Measurements from ENCODE around the gene GOLPH3. TPM values are rescaled to one million over a fixed set of nuclear protein-coding genes. Genes with fewer than 3 reads are reported as not detected.
A peak's percentile ranks its signal among the peaks of the same experiment; 100 is the strongest.

The GOLPH3 gene
- total RNA-seq, 2 donors from 2014 or later, result 72.3 to 73.2 TPM

DNA sequence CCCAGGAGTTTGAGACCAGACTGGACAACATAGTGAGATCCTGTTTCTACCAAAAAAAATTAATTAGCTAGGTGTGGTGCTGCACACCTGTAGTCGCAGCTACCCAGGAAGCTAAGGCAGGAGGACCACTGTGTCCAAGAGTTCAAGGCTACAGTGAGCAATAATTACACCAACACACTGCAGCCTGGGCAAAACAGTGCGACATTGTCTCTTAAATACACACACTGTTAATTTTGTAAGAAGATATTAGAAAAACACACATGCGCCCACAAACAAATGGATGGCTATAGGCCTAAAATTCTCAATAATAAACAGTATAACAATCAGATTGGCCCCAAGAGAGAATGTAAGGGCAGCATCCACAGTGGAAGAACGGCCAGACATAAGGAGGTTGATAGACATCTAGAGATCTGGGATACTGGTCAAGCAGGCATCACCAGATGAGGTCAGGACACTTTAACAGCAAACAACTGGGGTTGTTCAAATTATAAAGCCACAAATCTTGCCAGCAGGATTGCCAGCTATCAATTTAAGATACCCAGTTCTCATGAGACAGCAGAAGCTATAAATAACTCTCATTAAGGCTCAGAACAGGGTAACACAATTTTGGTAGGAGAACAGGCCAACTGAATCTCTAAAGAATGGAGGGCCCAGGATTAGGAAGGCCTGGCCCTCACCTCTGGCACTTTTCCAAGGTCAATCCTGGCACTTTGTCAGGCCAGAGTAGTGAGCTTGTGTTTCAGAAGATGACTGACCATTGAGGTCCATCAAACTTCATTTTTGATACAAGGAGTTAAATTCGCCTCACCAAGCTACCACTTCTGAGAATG lies 29.5 kb downstream of the GOLPH3 start:
- Mint-ChIP-seq H3K27ac (peak overlapping the region; percentile 64), H3K36me3 (ENCODE audit: insufficient read depth in 2 of 2) (peaks cover 0 to 29% of the 10 kb centered on the region in 2 donors)

GRCh38 chr5:32143617-32144377 lies 30.3 kb downstream of the GOLPH3 start:
- no peak for ATAC-seq (replicated peaks in 1 of 2)
- H3K4me3 Mint-ChIP-seq, result no peak overlapping the region
- DNase-seq, result no peak
- no peaks in the 10 kb centered on the region for H3K9me3 Mint-ChIP-seq
- H3K36me3 Mint-ChIP-seq (ENCODE audit: insufficient read depth in 2 of 2), result peaks cover 2 to 29% of the 10 kb centered on the region in 2 donors
- H3K27ac Mint-ChIP-seq, result peak overlapping the region; percentile 14
- peaks cover 45% of the 10 kb centered on the region for H3K4me1 Mint-ChIP-seq (ENCODE audit: low read depth)
- no peaks in the 10 kb centered on the region for H3K27me3 Mint-ChIP-seq (ENCODE audit: low read depth)

More for the DNA sequence above, 29.5 kb downstream of the GOLPH3 start:
- DNase-seq, result no peak
- no peak for ATAC-seq (replicated peaks in 1 of 2)
- Mint-ChIP-seq H3K27me3 (ENCODE audit: low read depth) (no peaks in the 10 kb centered on the region), H3K9me3 (no peaks in the 10 kb centered on the region), H3K4me3 (no peak overlapping the region), H3K4me1 (ENCODE audit: low read depth) (peaks cover 45% of the 10 kb centered on the region)

DNA sequence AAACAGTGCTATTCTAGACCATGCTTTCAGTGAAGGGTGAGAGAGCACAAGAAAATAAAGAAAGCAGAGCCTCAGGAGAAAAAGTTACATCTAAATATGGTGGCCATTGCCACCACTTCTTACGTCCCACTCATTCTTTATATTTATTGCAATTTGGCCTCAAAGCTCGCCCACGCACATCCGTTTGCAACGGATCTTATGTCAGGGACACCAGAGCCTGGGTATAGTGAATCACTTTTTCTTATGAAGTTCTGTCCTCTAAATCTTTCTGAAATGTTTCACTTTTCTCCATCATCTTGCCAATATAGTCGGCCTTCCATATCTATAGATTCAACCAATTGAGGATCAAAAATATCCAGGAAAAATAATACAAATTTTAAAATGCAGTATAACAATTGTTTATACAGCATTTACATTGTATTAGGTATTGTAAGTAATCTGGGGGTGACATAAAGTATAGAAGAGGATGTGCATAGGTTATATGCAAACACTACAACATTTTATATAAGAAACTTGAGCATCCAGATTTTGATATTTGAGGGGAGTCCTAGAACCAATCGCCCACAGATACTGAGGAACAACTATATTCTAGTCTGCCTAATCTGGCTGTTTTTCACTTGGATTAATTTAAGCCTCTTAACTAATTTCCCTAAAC lies 35.2 kb downstream of the GOLPH3 start:
- no peaks in the 10 kb centered on the region for H3K27me3 Mint-ChIP-seq (ENCODE audit: low read depth)
- peak overlapping the region; percentile 14 to 83 for H3K4me3 Mint-ChIP-seq
- H3K36me3 Mint-ChIP-seq (ENCODE audit: insufficient read depth in 2 of 2), result peaks cover 5 to 26% of the 10 kb centered on the region in 2 donors
- H3K9me3 Mint-ChIP-seq, result no peaks in the 10 kb centered on the region
- DNase-seq (peak; percentile 74 to 75), ATAC-seq (replicated peaks in 1 of 2) (peak; percentile 84 to 92)
- peak overlapping the region; percentile 94 for H3K27ac Mint-ChIP-seq
- peaks cover 27% of the 10 kb centered on the region for H3K4me1 Mint-ChIP-seq (ENCODE audit: low read depth)

GRCh38 chr5:32136342-32136741 lies 37.8 kb downstream of the GOLPH3 start:
- Mint-ChIP-seq H3K4me3 (no peak overlapping the region), H3K27me3 (ENCODE audit: low read depth) (no peaks in the 10 kb centered on the region), H3K27ac (no peak overlapping the region), H3K9me3 (no peaks in the 10 kb centered on the region), H3K36me3 (ENCODE audit: insufficient read depth in 2 of 2) (peaks cover 7 to 26% of the 10 kb centered on the region in 2 donors), H3K4me1 (ENCODE audit: low read depth) (peaks cover 36% of the 10 kb centered on the region)
- DNase-seq (no peak), ATAC-seq (replicated peaks in 1 of 2) (no peak)

GRCh38 chr5:32135086-32135485 lies 39.0 kb downstream of the GOLPH3 start:
- Mint-ChIP-seq H3K27ac (peak overlapping the region; percentile 7), H3K27me3 (ENCODE audit: low read depth) (no peaks in the 10 kb centered on the region), H3K4me1 (ENCODE audit: low read depth) (peaks cover 37% of the 10 kb centered on the region), H3K9me3 (no peaks in the 10 kb centered on the region), H3K36me3 (ENCODE audit: insufficient read depth in 2 of 2) (peaks cover 7 to 21% of the 10 kb centered on the region in 2 donors), H3K4me3 (no peak overlapping the region)
- DNase-seq (no peak), ATAC-seq (replicated peaks in 1 of 2) (no peak)

DNA sequence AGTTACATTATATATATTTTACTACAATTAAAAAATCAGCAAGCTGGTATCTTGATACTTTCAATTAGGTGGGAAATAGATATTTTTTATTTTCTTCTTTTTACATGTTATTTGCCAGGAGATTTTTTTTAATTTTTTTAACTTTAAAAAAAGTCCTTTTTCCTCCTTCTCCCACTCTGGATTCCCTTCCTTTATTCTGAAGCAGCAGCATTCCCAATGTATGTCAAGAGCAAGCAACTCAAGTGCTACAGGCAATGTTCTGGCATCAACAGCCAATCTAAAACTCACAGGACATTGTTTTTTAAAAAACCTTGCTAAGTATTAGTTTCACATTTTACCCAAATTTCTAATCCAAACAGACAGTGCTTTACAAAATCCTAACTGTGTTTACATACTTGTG lies 41.4 kb downstream of the GOLPH3 start:
- no peaks in the 10 kb centered on the region for H3K9me3 Mint-ChIP-seq
- ATAC-seq (replicated peaks in 1 of 2) (no peak), DNase-seq (no peak)
- peak overlapping the region; percentile 63 for H3K27ac Mint-ChIP-seq
- no peaks in the 10 kb centered on the region for H3K27me3 Mint-ChIP-seq (ENCODE audit: low read depth)
- peaks cover 3 to 17% of the 10 kb centered on the region in 2 donors for H3K36me3 Mint-ChIP-seq (ENCODE audit: insufficient read depth in 2 of 2)
- no peak overlapping the region for H3K4me3 Mint-ChIP-seq
- peaks cover 34% of the 10 kb centered on the region for H3K4me1 Mint-ChIP-seq (ENCODE audit: low read depth)

DNA sequence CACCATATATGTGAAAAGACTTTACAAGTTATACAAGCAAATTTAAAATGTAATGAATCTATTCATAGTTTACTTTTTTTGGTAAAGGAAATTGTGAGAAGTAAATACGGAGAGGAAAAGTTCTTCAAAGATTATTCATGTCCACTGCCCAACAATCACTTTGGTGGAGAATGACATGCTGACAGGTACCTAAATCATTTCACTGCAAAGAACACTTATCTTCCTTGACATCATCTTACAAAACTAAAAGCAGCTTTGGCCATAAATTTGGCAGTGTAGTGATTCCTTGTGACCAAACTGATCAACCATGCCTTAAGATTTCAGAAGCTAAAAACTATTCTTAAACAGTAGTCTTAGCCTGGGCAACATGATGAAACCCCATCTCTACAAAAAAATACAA lies 42.5 kb downstream of the GOLPH3 start:
- no peak for ATAC-seq (replicated peaks in 1 of 2)
- no peaks in the 10 kb centered on the region for H3K9me3 Mint-ChIP-seq
- peaks cover 3 to 21% of the 10 kb centered on the region in 2 donors for H3K36me3 Mint-ChIP-seq (ENCODE audit: insufficient read depth in 2 of 2)
- H3K27ac Mint-ChIP-seq, result no peak overlapping the region
- no peak for DNase-seq
- peaks cover 34% of the 10 kb centered on the region for H3K4me1 Mint-ChIP-seq (ENCODE audit: low read depth)
- H3K27me3 Mint-ChIP-seq (ENCODE audit: low read depth), result no peaks in the 10 kb centered on the region
- H3K4me3 Mint-ChIP-seq, result no peak overlapping the region

DNA sequence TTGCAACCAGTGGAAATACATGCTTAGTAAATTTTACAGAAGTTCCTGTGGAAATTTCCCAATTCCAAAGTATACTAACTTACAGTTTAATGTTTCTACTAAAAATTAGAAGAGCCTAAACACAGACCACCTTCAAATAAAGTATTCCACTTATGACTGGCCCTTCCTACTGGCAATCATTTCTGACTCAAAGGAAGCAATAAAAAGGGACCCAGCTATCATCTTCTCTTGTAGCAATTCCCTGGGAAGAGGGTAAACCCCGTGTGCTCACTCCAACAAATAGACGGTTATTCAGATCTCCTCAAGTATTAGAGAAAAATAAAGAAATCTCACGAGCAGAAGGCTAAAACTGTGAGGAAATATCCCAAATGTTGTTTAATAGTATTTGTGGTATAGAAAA lies 43.3 kb downstream of the GOLPH3 start:
- DNase-seq (no peak), ATAC-seq (replicated peaks in 1 of 2) (no peak)
- Mint-ChIP-seq H3K9me3 (no peaks in the 10 kb centered on the region), H3K27me3 (ENCODE audit: low read depth) (no peaks in the 10 kb centered on the region), H3K4me1 (ENCODE audit: low read depth) (peaks cover 34% of the 10 kb centered on the region), H3K27ac (peak overlapping the region; percentile 61), H3K36me3 (ENCODE audit: insufficient read depth in 2 of 2) (peaks cover 3 to 27% of the 10 kb centered on the region in 2 donors), H3K4me3 (no peak overlapping the region)

DNA sequence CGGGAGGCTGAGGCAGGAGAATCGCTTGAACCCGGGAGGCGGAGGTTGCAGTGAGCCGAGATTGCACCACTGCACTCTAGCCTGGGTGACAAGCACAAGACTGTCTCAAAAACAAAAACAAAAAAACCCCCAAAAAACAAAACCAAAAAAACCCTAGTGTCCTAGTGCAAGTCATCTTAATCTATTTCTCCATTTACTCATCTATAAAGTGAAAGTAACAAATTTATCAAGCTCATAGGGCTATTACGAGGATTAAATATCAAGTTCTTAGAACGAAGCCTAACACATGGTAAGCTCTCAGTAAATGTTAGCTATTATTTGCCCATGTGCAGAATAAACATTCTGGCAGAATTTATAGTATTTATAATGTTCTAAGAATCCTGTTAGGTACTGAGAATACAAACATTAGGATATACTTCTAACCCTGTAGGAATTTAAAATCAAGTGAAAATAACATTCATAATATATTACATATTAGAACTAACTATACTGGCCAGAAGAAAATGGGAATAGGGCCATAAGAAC lies 45.0 kb downstream of the GOLPH3 start:
- no peaks in the 10 kb centered on the region for H3K9me3 Mint-ChIP-seq
- H3K27ac Mint-ChIP-seq, result peak overlapping the region; percentile 75
- H3K27me3 Mint-ChIP-seq (ENCODE audit: low read depth), result no peaks in the 10 kb centered on the region
- peaks cover 3 to 27% of the 10 kb centered on the region in 2 donors for H3K36me3 Mint-ChIP-seq (ENCODE audit: insufficient read depth in 2 of 2)
- ATAC-seq (replicated peaks in 1 of 2), result peak in 1 of 2 donors; percentile 45
- H3K4me3 Mint-ChIP-seq, result peak overlapping the region in 1 of 2 donors; percentile 45
- peaks cover 35% of the 10 kb centered on the region for H3K4me1 Mint-ChIP-seq (ENCODE audit: low read depth)
- DNase-seq, result no peak

DNA sequence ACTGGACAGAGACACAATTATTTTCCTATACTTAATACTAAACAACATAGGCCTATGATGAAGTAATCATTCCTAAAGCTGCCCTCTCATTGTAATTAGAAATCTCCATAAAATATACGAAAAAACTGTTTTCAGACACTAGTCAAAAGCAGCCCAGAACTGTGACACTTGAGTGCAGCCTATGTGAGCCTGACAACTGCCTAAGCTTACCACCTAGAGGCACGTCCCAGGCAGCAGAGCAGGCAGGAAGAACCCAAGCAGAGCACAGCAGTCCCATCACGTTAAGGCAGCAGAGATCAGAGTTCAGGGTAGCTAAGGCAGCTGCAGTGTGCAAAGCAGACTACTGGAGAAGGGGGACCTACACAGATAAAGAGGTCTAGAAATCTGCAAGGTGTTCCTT lies 46.4 kb downstream of the GOLPH3 start:
- Mint-ChIP-seq H3K27ac (peak overlapping the region; percentile 62), H3K4me1 (ENCODE audit: low read depth) (peaks cover 45% of the 10 kb centered on the region), H3K27me3 (ENCODE audit: low read depth) (no peaks in the 10 kb centered on the region), H3K36me3 (ENCODE audit: insufficient read depth in 2 of 2) (peaks cover 0 to 21% of the 10 kb centered on the region in 2 donors), H3K9me3 (no peaks in the 10 kb centered on the region), H3K4me3 (no peak overlapping the region)
- DNase-seq (no peak), ATAC-seq (replicated peaks in 1 of 2) (no peak)

- Mint-ChIP-seq H3K4me1 (ENCODE audit: low read depth) (peaks cover 51% of the 10 kb centered on the region), H3K36me3 (ENCODE audit: insufficient read depth in 2 of 2) (peaks cover under 1 to 22% of the 10 kb centered on the region in 2 donors), H3K9me3 (no peaks in the 10 kb centered on the region), H3K27ac (no peak overlapping the region), H3K27me3 (ENCODE audit: low read depth) (no peaks in the 10 kb centered on the region), H3K4me3 (no peak overlapping the region)
- no peak for ATAC-seq (replicated peaks in 1 of 2)
- no peak for DNase-seq
Measured at GRCh38 chr5:32126691-32127090, 47.4 kb downstream of the GOLPH3 start.

DNA sequence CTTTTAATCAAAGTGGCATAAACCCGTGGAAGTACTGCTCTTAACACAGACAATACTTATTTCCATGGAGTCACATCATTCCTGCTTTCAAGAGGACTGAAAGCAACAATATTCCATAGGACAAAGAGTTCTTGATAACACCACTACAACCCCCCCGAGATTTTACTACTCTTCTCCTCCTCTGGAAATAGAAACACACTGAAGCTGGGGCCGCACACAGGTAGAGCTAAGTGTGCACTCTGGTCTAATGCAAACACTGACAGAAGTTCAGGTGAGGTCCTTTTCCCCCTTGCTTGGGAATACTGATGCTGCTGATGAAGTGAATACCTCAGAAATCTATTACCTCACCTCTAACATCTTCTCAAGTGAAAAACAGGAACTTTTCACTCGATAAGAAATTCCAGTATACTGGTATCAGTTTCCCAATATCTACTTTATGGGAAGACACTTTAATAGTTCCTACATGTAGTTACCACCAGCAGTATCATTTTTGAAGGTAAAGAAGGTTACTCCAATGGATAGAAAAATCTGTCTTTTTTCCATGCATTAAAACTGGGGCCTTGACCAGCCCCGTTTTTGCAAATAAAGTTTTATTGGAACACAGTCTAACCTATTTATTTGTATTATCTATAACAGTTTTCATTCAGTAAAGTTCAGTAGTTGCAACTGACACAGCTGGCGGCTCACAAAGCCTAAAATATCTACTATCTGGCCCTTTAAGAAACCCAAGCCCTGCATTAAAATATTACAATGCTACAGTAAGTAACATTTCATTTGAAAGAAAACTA lies 50.0 kb downstream of the GOLPH3 start:
- Mint-ChIP-seq H3K27ac (peak overlapping the region; percentile 25), H3K4me1 (ENCODE audit: low read depth) (peaks cover 44% of the 10 kb centered on the region), H3K9me3 (no peaks in the 10 kb centered on the region), H3K27me3 (ENCODE audit: low read depth) (no peaks in the 10 kb centered on the region), H3K36me3 (ENCODE audit: insufficient read depth in 2 of 2) (peaks cover 3 to 38% of the 10 kb centered on the region in 2 donors), H3K4me3 (no peak overlapping the region)
- DNase-seq, result no peak
- no peak for ATAC-seq (replicated peaks in 1 of 2)
